VCaP (cell line): ENCODE results near the gene RARS2.
A peak's percentile ranks its signal among the peaks of the same experiment; 100 is the strongest.
"Not testable (repeated sequence)": the region's sequence is repeated elsewhere in the genome, so short reads cannot be mapped to it uniquely, and the experiment has no call there.

Experiments
- H3K27ac ChIP-seq: fragments of 450-650 bp; 2 replicates; pipeline ENCODE4 v1.5.1; 2017
- CTCF ChIP-seq: fragments of 450-650 bp; conservative IDR thresholded peaks from 2 replicates; pipeline ENCODE4 v1.5.1; 2017; ENCODE audit warnings: mild to moderate bottlenecking, moderate library complexity

The RARS2 gene

GRCh38 chr6:87628424-87628823, 38.6 kb upstream of the RARS2 start:
- no peak for TF ChIP-seq CTCF
- H3K27ac ChIP-seq = no peak overlapping the region

GRCh38 chr6:87623248-87623647, 33.5 kb upstream of the RARS2 start:
- 0 out of 2 replicates have a peak overlapping the region, but pooled peaks have one; percentile 11 for H3K27ac ChIP-seq
- TF ChIP-seq CTCF = no peak

GRCh38 chr6:87618531-87618930, 28.7 kb upstream of the RARS2 start:
- no peak overlapping the region for H3K27ac ChIP-seq
- no peak for TF ChIP-seq CTCF

- no peak for TF ChIP-seq CTCF
- no peak overlapping the region for H3K27ac ChIP-seq
Measured at GRCh38 chr6:87617405-87617804, 27.6 kb upstream of the RARS2 start.

- not testable (repeated sequence) for H3K27ac ChIP-seq
Measured at GRCh38 chr6:87613018-87613417, 23.2 kb upstream of the RARS2 start.

GRCh38 chr6:87608802-87609201, 19.0 kb upstream of the RARS2 start:
- TF ChIP-seq CTCF = no peak
- no peak overlapping the region for H3K27ac ChIP-seq

- no peak for TF ChIP-seq CTCF
- no peak overlapping the region for H3K27ac ChIP-seq
Measured at GRCh38 chr6:87606199-87606598, 16.4 kb upstream of the RARS2 start.

GRCh38 chr6:87600576-87600975, 10.8 kb upstream of the RARS2 start:
- H3K27ac ChIP-seq = no peak overlapping the region
- no peak for TF ChIP-seq CTCF
